ENCODE results near the gene SRM. TPM values are rescaled to one million over a fixed set of nuclear protein-coding genes. Genes with fewer than 3 reads are reported as not detected.

Gene SRM
- total and polyA plus RNA-seq, 2 of the 13 experiments (the other 11 are each of a cell fraction or from before 2014, with no cell fraction given): 27.9 to 31.8 TPM

DNA sequence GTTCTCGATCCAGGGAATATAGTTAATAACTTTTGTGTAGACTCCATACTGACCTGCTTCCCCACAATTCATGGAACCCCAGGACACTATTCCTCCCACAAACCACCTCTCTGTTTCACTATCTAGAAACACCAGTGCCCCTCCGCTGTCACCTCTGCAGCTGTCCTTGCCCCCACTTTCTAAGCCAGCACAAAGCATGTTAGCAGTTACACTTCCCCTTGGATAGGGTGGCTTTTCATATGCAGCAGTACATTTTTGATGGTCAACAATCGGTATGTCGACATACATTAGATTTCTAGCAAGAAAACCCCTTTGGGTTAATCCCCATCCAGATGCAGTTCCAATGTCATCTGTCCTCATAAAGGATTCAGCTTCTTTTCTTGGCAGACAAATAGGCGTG is 32.9 kb downstream of the SRM start (continued):
- TF ChIP-seq RBFOX2 (IDR thresholded peaks at IDR 0.05; ENCODE audit: low read depth, low read length) (peak; percentile 43; the same call in 1 of the 2 replicates), ZNF615 (CRISPR knock-in tag; IDR thresholded peaks at IDR 0.05; ENCODE audit: borderline replicate concordance) (no peak)

DNA sequence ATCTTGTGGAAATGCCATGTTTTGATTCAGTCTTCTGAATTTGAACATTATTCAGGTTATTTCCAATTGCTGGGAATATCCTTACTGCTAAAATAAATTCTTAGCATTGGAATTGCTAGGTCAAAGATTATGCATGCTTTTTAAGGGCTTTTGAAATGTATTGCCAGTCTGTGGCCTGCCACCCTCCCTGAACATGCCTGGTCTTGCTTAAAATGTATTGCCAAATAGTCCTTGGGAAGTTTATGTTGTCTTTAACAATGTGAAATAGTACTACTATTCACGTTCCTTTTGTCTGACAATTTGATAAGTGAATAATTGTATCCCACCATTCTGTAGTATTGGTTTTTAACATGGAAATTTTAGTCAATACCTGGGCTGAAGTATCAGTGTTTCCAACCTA is 33.8 kb downstream of the SRM start:
- Histone ChIP-seq H3K36me3 (replicated peaks in 1 of 2; ENCODE audit: control insufficient read depth in 1 of 2, insufficient read depth in 2 of 2, low read length in 2 of 2) (peaks cover 10 to 50% of the 10 kb centered on the region in 2 experiments), H3K27ac (ENCODE audit: extremely low read length, insufficient read depth, low read length) (no peak overlapping the region), H4K20me1 (ENCODE audit: insufficient read depth, low read length) (no peaks in the 10 kb centered on the region; the same call in 1 of the 2 replicates), H3K9me3 (ENCODE audit: low read length) (no peaks in the 10 kb centered on the region), H2AFZ (ENCODE audit: low read length) (no peak overlapping the region), H3K79me2 (ENCODE audit: insufficient read depth, low read length) (no peaks in the 10 kb centered on the region), H3K4me3 (replicated peaks in 1 of 3; ENCODE audit: insufficient read depth in 1 of 3, low read depth in 2 of 3, low read length in 3 of 3) (no peak overlapping the region), H3K4me1 (ENCODE audit: insufficient read depth, low read length) (no peaks in the 10 kb centered on the region), H3K4me2 (ENCODE audit: low read depth, low read length) (no peak overlapping the region), H3K27me3 (ENCODE audit: control insufficient read depth in 1 of 2, insufficient read depth in 2 of 2, low read length in 2 of 2) (no peaks in the 10 kb centered on the region), H3K9ac (ENCODE audit: insufficient read depth, low read depth, low read length) (no peak overlapping the region)
- no peak for DNase-seq (ENCODE audit: low spot score)
- BruUV-seq (replicated peaks): no TSS peak
- CTCF ChIA-PET (ENCODE audit: low intra/inter-chr PET ratio, low total read pairs): no interaction called here
- no peak for ATAC-seq
- intact Hi-C loops (cut with micrococcal nuclease; ENCODE audit: unreplicated experiment): no loop called here
- WGBS (ENCODE audit: low lambda C conversion rate): 88% methylated on average over 1 of the region's 1 CpG
- in situ Hi-C loops (cut with HindIII; ENCODE audit: extremely low pct_ligation_motif_present, low pct_unique_long_range_greater_than_20kb): loop anchor here (25.0 kb wide), 1 partner anchor 611 kb away; no protein-coding TSS in a partner anchor
- POLR2A ChIA-PET: no interaction called here
- no peak for FAIRE-seq
- TF ChIP-seq POLR2AphosphoS5 (IDR thresholded peaks at IDR 0.05; ENCODE audit: low read depth, low read length) (peak; percentile 12; the same call in 1 of the 2 replicates), ZNF136 (CRISPR knock-in tag; IDR thresholded peaks at IDR 0.05; ENCODE audit: low read depth) (no peak)

DNA sequence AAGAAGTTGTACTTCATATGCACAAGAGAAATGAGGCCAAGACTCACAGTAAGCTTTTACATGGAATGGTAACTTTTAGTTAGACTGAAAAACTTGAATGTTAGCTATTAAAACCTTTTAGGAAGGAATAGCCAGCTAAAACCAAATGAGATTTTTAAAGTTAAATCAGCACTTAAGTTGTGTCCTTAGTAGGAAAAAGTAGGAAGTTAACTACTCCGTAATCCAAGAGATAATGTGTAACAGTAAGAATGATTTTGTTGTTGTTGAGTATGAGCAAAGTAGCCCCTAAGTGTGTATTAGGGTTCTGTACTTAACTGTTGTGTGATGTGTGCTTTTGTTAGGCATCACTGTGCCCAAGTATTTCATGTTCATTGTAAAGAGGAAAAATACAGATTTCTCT is 34.2 kb downstream of the SRM start:
- no TSS peak for BruUV-seq (replicated peaks)
- ATAC-seq (no peak), FAIRE-seq (no peak), DNase-seq (ENCODE audit: low spot score) (no peak)
- Histone ChIP-seq H3K9ac (ENCODE audit: insufficient read depth, low read depth, low read length) (no peak overlapping the region), H3K27ac (ENCODE audit: extremely low read length, insufficient read depth, low read length) (no peak overlapping the region), H3K79me2 (ENCODE audit: insufficient read depth, low read length) (no peaks in the 10 kb centered on the region), H3K4me3 (replicated peaks in 1 of 3; ENCODE audit: insufficient read depth in 1 of 3, low read depth in 2 of 3, low read length in 3 of 3) (no peak overlapping the region), H4K20me1 (ENCODE audit: insufficient read depth, low read length) (no peaks in the 10 kb centered on the region; the same call in 1 of the 2 replicates), H3K4me1 (ENCODE audit: insufficient read depth, low read length) (no peaks in the 10 kb centered on the region), H3K9me3 (ENCODE audit: low read length) (no peaks in the 10 kb centered on the region), H3K36me3 (replicated peaks in 1 of 2; ENCODE audit: control insufficient read depth in 1 of 2, insufficient read depth in 2 of 2, low read length in 2 of 2) (peaks cover 12 to 54% of the 10 kb centered on the region in 2 experiments), H3K27me3 (ENCODE audit: control insufficient read depth in 1 of 2, insufficient read depth in 2 of 2, low read length in 2 of 2) (no peaks in the 10 kb centered on the region), H2AFZ (ENCODE audit: low read length) (no peak overlapping the region), H3K4me2 (ENCODE audit: low read depth, low read length) (no peak overlapping the region)
- CTCF ChIA-PET (ENCODE audit: low intra/inter-chr PET ratio, low total read pairs): no interaction called here
- in situ Hi-C loops (cut with HindIII; ENCODE audit: extremely low pct_ligation_motif_present, low pct_unique_long_range_greater_than_20kb) (loop anchor here (25.0 kb wide), 1 partner anchor 612 kb away; no protein-coding TSS in a partner anchor), intact Hi-C loops (cut with micrococcal nuclease; ENCODE audit: unreplicated experiment) (no loop called here)
- WGBS (ENCODE audit: low lambda C conversion rate): 98% methylated on average over 1 of the region's 1 CpG
- TF ChIP-seq EHMT2 (IDR thresholded peaks at IDR 0.05; ENCODE audit: borderline replicate concordance, low read depth, low read length): no peak
- 0 out of 2 replicates have a peak, but pooled peaks have one; percentile 21 for TF ChIP-seq POLR2AphosphoS5 (IDR thresholded peaks at IDR 0.05; ENCODE audit: low read depth, low read length)
- no peak for TF ChIP-seq RAD51 (IDR thresholded peaks at IDR 0.05; ENCODE audit: borderline replicate concordance)
- no peak for TF ChIP-seq CEBPB (IDR thresholded peaks at IDR 0.05; ENCODE audit: borderline replicate concordance, low read depth, low read length)
- TF ChIP-seq, protein P1, sequence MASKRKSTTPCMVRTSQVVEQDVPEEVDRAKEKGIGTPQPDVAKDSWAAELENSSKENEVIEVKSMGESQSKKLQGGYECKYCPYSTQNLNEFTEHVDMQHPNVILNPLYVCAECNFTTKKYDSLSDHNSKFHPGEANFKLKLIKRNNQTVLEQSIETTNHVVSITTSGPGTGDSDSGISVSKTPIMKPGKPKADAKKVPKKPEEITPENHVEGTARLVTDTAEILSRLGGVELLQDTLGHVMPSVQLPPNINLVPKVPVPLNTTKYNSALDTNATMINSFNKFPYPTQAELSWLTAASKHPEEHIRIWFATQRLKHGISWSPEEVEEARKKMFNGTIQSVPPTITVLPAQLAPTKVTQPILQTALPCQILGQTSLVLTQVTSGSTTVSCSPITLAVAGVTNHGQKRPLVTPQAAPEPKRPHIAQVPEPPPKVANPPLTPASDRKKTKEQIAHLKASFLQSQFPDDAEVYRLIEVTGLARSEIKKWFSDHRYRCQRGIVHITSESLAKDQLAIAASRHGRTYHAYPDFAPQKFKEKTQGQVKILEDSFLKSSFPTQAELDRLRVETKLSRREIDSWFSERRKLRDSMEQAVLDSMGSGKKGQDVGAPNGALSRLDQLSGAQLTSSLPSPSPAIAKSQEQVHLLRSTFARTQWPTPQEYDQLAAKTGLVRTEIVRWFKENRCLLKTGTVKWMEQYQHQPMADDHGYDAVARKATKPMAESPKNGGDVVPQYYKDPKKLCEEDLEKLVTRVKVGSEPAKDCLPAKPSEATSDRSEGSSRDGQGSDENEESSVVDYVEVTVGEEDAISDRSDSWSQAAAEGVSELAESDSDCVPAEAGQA (IDR thresholded peaks at IDR 0.05; ENCODE audit: low read depth): no peak
- TF ChIP-seq, protein P1 (CRISPR knock-in tag; IDR thresholded peaks at IDR 0.05; ENCODE audit: borderline replicate concordance): no peak
- no peak for TF ChIP-seq MAFF (IDR thresholded peaks at IDR 0.05; ENCODE audit: low read depth, low read length)
- TF ChIP-seq, protein P2, sequence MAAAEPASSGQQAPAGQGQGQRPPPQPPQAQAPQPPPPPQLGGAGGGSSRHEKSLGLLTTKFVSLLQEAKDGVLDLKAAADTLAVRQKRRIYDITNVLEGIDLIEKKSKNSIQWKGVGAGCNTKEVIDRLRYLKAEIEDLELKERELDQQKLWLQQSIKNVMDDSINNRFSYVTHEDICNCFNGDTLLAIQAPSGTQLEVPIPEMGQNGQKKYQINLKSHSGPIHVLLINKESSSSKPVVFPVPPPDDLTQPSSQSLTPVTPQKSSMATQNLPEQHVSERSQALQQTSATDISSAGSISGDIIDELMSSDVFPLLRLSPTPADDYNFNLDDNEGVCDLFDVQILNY (CRISPR knock-in tag; conservative IDR thresholded peaks at IDR 0.05): no peak
- POLR2A ChIA-PET: no interaction called here
